NB4 (cell line): ENCODE data around the gene MDFI.

Experiments used
- DNase-seq: peaks from one replicate; pipeline ENCODE4 v3.0.0; 2010; ENCODE audit warnings: low read depth
- H3K4me3 ChIP-seq: one replicate; pipeline ENCODE4 v1.5.1; 2011; ENCODE audit warnings: mild to moderate bottlenecking, low read depth, low read length, moderate library complexity
- MYC ChIP-seq: IDR thresholded peaks from 2 replicates; pipeline ENCODE4 v1.6.1; 2011; ENCODE audit warnings: low read depth, low read length
- POLR2A ChIP-seq: IDR thresholded peaks from 2 replicates; pipeline ENCODE4 v1.6.1; 2011; ENCODE audit warnings: mild to moderate bottlenecking; ENCODE audit not compliant: insufficient read length; ENCODE audit errors: extremely low read depth
- TF ChIP-seq, protein P1 (sequence below): IDR thresholded peaks from one replicate; pipeline ENCODE4 v1.5.1; 2012; ENCODE audit warnings: low read depth, low read length
- TF ChIP-seq, protein P2 (sequence below): IDR thresholded peaks from 2 replicates; pipeline ENCODE4 v1.6.1; 2011; ENCODE audit warnings: low read depth, low read length

Gene MDFI

DNA sequence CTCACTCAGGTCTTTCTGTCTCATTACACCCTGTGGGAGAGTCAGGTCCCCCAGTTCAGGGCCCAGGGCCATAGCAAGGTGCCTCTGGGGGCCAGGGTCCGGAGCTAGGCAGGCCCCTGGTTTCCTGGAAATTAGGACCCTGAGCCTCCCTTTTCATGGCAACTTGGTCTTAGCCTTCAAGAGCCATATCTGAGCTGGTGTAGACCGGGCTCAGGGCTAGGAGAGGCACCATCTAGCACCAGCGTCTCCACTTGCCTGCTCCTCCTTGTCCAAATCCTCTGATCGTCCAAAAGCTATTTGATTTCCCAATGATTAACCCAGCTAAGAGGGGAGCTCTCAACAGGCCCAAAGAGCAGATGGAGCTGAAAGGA lies 5.6 kb downstream of the MDFI start:
- DNase-seq: no peak
- H3K4me3 ChIP-seq: no peak overlapping the region
- TF ChIP-seq, protein P1, sequence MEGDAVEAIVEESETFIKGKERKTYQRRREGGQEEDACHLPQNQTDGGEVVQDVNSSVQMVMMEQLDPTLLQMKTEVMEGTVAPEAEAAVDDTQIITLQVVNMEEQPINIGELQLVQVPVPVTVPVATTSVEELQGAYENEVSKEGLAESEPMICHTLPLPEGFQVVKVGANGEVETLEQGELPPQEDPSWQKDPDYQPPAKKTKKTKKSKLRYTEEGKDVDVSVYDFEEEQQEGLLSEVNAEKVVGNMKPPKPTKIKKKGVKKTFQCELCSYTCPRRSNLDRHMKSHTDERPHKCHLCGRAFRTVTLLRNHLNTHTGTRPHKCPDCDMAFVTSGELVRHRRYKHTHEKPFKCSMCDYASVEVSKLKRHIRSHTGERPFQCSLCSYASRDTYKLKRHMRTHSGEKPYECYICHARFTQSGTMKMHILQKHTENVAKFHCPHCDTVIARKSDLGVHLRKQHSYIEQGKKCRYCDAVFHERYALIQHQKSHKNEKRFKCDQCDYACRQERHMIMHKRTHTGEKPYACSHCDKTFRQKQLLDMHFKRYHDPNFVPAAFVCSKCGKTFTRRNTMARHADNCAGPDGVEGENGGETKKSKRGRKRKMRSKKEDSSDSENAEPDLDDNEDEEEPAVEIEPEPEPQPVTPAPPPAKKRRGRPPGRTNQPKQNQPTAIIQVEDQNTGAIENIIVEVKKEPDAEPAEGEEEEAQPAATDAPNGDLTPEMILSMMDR: no peak
- no peak for TF ChIP-seq POLR2A

DNA sequence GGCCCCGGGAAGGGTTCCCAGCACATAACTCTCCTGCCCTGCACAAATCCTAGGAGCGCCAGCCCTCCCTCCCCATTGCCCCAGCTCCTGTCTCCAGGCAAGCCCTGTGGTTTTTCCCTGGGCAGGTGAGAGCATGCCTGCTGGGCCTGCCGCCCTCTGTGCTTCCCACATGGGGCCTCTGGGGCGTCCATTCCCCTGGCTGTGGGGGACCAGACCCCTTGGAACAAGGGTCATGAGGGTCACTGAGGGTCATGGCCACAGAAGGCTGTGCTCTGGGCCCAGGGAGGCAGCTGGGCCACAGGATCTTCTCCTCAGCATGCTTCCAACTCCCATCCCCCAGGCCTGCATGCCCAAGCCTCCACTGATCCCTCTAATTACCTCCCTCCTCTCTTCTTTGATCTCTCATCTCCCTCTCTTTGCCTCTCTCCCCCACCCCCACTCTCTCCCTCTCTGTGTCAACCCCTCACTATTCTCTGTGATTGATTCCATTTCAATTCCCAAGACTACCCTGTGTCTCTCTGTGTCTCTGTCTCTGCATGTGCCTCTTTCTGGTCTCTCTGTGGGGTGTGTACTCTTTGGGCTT lies 6.1 kb downstream of the MDFI start:
- TF ChIP-seq MYC (no peak), POLR2A (no peak)
- TF ChIP-seq, protein P2, sequence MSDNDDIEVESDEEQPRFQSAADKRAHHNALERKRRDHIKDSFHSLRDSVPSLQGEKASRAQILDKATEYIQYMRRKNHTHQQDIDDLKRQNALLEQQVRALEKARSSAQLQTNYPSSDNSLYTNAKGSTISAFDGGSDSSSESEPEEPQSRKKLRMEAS: no peak
- TF ChIP-seq, protein P1: no peak
- H3K4me3 ChIP-seq: no peak overlapping the region

DNA sequence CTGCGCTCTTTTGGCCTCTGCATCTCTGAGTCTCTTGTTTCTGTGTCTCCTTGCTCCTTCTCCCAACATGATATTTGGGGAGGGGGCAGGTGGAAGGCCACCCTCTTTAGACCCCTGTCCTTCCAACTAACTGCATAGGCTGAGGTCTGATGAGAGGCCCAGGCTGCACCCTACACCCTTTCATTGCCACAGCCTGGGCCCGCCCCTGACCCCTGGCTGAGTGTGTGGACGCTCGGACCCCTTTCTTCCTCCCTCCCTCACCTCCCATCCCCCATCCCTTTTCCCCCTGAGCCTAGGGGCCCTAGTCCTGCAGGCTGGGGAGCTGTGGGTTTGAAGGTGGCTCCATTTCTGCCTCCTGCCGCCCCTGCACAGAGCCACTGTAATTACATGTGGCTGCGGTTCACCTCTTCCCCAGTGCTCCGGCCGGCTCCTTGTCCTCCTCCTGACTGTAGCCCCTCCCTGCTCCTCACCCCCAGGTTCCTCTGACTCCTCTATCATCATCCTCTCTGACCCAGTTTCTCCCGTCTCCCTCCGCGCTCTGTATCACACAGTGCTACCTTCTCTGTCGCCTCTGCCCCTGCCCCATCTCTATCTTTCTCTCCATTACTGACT lies 6.8 kb downstream of the MDFI start:
- H3K4me3 ChIP-seq: no peak overlapping the region
- DNase-seq: no peak
- TF ChIP-seq, protein P2: no peak

More for the DNA sequence above, 6.1 kb downstream of the MDFI start:
- no peak for DNase-seq

DNA sequence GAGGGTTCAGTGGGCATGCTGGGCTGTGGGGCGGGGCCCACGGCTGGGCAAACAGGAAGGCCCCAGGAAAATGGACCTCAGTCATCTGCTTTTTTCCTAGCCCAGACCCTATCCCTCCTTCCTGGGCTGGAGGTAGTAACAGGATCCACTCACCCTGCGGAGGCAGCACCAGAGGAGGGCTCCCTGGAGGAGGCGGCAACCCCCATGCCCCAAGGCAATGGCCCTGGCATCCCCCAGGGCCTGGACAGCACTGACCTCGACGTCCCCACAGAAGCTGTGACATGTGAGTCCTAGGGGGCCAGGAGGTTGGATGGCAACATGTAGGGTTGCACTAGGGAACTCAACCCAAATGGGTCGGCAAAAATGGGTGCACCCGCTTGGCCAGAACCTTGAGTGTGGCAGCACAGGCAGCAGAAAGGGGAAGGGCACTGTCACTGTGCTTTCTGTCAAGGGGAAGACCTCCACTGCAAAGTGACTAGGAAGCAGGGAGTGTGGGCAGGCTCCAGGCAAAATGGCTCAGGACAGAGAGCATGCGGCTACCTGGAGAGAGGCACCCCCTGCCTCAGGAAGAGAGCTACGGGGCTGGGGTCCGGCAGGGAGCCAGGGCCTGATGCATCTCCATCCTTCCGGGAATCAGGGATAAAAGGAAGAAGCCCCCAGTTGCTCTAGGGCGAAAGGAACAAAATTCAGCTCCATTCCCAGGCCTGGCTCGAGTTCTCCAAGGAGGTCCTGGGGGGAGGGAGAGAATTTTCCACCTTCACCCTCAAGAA lies 7.9 kb downstream of the MDFI start:
- TF ChIP-seq POLR2A: no peak
- TF ChIP-seq, protein P1: no peak
- no peak for TF ChIP-seq MYC
- TF ChIP-seq, protein P2: no peak

DNA sequence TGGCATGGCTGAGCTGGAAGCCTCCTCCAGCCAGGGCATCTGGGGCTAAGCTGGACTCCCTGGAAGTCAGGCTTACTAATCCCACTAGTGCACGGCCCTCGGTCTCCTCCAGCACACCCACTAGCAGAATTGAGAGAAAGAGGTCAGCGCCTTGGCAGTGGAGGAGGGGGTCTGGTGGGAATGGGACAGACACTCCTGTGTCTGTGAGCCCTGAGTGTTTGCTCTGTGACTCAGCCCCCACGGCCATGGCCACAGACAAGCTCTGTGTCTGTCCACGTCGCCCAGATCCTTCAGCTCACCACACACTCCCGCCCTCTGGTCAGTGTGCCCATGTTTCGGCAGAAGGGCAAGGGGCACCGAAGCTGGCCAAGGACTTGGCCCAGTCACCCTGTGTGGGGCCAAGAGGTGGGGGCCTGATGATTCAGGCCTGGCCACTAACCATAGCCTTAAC lies 8.8 kb downstream of the MDFI start:
- TF ChIP-seq, protein P1: no peak
- TF ChIP-seq POLR2A (no peak), MYC (no peak)
- TF ChIP-seq, protein P2: no peak
- no peak for DNase-seq
- H3K4me3 ChIP-seq: no peak overlapping the region

More for the DNA sequence above, 7.9 kb downstream of the MDFI start:
- no peak for DNase-seq
- H3K4me3 ChIP-seq: no peak overlapping the region

DNA sequence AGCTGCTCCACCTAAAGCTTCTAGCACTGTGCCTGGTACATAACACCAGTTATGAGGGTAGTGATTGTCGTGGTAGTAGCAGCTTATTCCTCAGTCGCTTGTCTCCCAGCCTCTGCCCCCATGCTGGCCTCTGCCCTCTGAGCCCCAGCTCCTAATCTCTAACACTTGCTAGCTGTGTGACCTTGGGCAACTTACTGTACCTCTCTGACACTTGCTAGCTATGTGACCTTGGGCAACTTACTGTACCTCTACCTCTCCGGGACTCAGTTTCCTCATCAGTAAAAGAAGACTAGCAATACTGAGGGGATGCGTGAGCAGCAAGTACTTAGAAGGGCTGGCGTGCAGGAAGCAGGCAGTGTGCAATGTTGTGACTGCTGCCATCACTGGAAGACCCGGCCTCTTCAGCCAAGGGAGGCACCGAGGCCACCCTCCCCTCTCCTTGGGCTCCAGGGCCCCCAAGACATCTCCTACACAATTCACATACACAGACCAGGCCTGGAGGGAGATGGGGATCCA lies 9.9 kb downstream of the MDFI start:
- no peak for DNase-seq
- TF ChIP-seq, protein P1: no peak
- TF ChIP-seq, protein P2: no peak
- TF ChIP-seq MYC (no peak), POLR2A (no peak)
- no peak overlapping the region for H3K4me3 ChIP-seq
